Globus pallidus (tissue), 1 donor: ENCODE results near the gene MED9.

ENCODE experiments used
- DNase-seq: peaks from one replicate; pipeline ENCODE4 v3.0.0-alpha.2; 2015; ENCODE audit warnings: low spot score

The MED9 gene

DNA sequence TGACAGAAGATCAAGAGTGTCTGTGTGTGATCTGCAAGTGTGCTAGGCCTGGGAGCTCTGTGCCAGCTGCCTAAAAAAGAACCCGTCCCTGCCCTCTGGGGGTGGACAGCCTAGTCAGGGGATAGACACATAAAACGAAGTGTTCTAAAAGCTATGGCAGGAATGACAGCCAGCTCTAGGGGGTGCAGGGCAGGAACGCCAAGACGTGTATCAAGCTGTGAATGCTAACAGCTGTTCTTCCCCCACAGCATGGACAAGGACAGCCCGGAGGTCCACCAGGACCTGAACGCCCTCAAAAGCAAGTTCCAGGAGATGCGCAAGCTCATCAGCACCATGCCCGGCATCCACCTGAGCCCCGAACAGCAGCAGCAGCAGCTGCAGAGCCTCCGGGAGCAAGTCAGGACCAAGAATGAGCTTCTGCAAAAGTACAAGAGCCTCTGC, 14.3 kb downstream of the MED9 start:
- DNase-seq = no peak

DNA sequence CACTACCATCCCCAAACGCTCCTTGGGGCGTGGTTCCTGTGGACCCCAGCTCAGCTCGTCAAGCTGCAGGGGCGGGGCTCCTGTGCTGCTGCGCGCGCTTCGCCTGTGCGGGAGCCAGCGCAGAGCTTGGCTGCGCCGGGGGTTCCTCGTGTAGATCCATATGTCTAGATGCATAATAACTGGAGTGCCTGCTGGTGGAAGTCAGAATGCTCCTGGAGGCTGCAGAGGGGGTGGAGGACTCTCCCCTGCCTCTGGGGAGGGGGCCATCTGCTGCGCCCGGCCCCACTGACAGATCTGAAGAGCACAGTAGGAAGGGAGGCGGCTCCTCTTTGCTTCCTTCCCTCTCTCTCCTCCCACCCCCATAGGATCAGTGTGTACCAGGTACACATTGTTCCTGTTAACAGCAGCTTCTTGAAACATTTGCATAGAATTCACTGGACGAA, 14.8 kb downstream of the MED9 start:
- no peak for DNase-seq

DNA sequence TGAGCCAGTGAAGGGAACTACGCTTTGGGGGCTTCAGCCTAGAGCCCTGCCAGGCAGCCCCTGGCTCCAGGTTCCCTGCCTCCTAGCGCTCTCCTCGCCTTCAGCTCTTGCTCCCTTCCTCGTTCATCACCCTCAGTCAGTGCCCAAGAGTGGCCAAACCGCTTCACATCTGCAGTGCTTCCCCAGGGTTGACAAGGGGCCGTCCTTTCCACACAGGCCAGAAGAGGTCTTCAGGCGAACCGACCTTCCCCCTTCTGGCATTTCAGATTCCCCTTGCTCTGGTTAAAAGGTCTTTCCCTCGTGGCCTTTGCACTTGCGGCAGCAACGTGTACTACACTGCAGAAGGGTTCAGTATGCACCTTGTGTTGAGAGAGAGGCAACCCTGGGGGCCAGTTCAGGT, 15.3 kb downstream of the MED9 start:
- no peak for DNase-seq

DNA sequence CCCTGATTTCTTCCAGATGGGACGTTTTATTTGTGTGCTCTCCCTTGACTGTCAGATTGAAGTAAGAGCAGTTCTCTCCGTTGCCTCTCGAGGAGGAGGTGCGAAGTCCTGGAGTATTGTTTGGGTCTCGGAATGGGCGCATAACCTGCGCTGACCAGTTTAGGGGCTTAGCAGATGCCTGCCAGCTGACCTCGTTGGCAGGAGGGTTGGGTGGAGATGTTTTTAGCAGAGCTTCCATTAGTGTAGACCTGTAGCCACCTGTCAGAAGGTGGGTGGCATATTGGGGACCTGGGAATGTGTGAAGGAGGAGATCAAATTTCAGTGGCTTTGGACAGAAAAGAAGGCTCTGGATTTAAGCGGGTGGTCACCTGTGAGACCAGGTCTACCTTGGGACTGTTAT, 15.8 kb downstream of the MED9 start:
- no peak for DNase-seq

DNA sequence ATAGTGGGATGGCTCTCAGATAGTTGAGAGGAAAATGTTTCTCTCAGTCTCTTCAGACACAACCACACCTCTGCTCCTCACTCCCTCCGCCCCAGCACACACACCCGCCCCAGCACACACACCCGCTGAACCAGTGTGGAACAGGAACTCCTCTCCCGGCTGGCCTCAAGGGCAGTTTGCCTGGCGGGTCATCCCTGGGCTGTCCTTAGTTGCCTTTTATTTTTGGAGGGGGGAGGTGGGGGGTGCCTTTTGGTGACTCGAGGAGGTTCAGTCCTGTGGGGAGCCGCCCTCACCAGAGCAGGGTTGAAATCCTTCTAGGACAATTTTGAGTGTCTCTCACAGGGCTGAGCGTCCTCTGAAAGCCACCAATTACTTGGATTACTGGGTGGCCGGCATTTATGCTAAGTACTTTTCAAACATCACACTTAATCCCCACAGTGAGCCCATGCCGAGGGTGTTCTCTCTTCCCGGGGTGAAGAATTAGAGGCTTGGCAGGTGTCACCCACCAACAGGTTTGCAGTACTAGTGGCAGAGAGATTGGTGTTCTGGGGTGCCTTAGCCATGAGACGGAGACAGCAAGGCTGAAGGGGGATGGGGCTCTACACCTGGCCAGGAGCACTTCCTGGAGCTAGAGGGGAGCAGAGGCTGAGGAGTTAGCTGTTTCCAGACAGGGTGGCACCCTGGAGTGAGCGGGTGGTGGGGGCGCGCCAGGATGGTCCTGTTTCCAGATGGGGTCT, 16.6 kb downstream of the MED9 start:
- DNase-seq = no peak

DNA sequence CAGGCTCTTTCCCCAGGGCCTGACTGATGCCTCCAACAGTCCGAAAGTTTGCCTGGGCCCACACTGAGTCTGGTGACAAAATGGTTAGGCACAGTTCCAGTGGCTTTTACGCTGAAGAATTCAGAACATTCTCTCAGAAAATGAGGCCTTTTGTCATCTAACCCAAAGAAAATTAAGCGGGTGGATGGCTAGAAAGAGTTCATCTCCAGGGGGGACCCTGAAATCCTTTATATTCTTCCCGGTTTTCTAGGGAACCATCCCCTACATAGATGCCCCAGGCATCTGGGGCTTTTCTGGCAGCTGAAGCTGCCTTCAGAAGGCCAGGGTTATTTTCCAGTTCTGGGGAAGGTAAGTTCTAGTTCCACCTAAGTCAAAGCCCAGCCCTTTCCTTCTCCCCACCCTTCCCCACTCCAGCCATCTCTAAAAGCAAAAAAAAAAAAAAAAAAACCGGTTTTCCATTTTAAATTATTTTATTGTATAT, 17.2 kb downstream of the MED9 start:
- DNase-seq = peak; percentile 22

DNA sequence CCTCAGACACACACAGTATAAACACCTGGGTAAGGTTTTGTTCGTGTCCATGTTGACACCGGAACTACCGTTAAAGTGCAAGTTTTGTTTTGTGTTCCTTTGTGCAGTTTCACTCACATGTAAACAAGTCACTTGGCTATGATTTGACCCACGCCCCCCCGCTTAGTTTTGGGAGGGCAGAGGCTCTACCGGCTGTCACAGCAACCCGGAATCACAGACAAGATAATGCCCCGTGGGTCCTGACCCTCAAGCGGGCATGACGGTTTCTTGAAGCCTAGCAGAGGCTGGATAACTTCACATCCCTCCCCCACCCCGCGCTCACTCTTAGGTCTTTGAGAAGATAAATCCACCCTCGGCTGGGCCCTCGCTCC, 17.7 kb downstream of the MED9 start:
- peak; percentile 29 for DNase-seq

DNA sequence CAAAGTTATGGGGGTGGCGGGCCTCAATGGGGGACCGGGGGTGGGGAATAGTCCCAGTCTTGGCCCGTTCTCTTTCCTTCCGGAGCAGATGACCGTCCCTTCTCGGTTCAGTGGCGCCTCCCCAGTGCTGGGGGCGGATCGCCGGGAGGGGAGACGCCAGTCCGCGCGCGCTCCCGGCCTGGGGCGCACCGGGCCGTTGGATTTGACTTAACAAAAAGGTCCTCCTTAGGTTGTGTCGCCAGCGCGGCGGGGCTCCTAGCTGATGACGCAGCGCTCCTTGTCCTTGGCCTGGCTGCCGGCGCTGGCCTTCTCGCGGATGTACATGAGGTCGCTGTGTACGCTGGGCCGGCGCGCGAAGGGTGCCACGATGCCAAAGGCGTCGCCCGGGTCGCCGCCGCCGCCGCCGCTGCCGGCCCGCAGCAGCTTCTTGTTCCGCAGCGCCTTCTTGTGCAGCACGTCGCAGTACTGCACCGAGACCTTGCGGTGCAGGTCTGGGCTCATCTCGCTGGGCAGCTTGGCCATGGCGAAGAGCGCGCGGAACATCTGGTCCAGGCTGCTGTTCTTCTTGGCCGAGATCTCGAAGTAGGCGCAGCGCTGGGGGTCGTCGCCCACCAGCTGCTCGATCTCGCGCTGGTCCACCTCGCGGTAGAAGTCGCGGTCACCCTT, 18.2 kb downstream of the MED9 start:
- DNase-seq = peak; percentile 22

DNA sequence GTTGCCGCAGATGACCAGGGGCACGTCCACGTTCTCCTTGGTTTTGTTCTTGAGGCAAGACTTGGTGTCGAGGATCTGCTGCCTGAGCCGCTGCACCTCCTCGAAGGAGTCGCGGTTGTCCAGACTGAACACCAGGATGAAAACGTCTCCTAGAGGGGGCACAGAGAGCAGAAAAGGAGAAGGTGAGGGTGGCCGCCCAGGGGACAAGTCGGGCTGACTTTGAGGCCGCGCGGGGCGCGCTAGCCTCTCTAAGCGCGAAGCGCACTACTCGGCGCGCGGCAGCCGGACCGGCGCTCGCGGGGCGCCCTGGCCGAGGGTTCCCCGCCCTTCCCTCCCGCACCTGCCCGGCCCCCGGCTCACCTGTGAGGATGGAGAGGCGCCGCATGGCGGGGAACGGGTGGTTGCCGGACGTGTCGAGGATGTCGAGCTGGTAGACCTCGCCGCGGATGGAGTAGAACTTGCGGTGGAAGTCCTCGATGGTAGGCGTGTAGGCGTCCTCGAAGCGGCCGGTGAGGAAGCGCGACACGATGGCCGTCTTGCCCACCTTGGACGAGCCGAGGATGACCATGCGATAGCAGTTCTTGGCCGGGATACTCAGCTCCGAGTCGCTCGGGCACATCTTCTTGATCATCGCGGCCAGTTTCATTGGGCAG, 18.9 kb downstream of the MED9 start:
- DNase-seq = no peak

DNA sequence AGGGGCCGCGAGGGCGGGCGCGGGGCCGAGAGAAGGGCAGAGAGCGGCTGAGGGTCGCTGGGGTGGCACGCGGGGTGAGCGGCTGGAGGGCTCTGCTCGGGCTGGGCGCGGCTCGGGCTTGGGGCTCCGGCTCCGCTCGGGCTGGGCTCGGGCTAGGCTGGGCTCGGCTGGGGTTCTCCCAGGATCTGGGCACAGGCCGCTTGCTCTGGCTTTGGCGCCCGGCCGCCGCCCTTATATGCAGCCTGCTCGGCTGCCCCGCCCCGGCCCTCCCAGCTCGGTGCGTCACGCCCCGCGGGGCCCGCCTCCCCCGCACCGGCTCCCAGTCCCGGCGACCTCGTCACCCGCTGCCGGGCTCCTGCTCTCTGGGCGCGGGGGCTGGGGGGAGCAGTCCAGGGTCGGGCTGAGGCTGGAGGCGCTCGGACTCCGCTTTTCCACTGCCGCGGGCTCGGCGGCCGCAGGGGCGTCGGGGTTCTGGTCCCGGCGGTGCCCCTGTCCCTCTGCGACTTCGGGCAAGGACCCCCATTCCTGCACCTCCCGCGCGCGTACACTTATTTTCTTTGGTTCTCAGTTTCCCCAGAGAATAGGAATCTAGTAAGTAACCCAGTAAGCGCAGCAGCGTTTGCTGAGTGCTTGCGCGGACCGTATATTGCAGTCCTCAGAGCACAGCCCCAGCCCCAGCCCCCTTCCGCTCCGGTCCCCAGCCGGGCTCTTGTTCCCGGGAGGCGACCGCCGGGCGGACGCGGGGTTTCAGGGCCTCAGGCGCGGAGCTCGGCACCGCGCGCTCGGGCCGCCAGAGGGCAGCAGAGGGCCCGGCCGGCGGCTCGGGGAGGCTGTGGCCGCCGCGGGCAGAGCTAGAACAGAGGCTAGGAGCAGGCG, 19.6 kb downstream of the MED9 start, which contains the start of gene RASD1:
TSS of gene RASD1 (minus strand) at position 207 of the 876 bp plus-strand sequence. CDS start 214 bp downstream, outside the sequence.
- peak; percentile 86 for DNase-seq

DNA sequence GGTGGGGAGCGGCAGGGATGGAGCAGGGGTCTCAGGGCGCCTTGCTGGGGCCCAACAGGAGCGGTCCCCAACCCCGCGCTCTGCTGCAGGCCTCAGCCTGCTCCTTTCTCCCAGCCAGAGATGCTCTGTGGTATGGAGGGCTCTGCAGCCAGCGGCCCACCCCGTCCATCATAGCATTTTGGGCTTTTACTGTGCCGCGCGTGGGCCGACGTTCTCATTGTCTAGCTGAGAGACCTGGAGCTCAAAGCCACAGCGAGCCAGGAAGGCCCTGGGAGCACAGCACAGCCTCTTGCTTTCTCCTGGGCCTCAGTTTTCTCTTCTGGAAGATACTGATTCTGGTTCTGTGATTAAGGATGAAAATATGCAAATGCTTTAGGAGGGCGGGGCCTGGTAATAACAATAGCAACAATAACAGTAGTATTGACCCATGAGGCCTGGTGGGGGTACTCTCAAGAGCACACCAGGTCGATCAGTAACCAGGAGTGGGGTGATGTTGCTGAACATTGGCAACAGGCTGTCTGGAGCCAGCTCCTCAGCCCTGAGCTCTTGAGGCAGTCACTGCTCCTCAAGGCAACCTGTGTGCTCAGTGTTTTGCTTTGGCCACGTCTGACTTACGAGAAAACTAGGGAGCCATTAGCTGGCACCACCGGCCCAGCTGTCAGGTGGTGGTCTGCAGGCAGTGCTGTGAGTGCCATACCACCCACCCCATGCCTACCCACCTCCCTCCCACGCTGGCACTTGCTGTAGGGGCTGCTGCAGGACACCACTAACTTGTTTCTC, 20.5 kb downstream of the MED9 start:
- no peak for DNase-seq

DNA sequence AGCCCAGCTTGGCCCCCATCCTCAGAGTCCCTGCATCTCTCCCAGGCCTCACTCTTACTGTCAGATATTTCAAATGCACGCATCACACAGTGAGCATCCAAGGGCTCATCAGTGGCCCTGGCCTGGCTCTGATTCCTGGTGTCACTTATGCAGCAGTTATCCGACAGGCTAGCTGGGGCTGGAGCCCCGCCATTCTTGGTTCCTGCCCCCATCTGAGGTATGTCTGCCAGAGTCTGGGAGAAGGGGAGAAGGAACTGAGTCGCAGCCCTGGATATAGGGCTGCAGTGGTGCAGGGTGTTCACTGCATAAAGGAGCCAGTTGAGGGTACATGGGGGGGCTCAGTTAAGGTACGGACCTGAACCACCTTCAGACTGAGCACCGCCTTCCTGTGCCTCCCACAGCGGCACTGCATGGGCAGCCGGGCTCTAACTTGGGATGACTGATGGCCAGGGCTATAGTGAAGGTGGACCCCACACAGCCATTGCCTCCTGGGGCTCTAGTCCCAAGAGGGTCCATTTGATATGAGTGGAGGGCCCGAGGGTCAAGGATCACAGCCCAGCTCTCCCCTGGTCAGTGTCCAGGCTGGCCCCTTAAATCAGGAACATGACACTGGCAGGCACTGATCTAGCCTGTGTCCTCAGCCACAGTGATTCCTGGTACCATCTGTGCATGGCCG, 21.2 kb downstream of the MED9 start:
- DNase-seq = no peak

DNA sequence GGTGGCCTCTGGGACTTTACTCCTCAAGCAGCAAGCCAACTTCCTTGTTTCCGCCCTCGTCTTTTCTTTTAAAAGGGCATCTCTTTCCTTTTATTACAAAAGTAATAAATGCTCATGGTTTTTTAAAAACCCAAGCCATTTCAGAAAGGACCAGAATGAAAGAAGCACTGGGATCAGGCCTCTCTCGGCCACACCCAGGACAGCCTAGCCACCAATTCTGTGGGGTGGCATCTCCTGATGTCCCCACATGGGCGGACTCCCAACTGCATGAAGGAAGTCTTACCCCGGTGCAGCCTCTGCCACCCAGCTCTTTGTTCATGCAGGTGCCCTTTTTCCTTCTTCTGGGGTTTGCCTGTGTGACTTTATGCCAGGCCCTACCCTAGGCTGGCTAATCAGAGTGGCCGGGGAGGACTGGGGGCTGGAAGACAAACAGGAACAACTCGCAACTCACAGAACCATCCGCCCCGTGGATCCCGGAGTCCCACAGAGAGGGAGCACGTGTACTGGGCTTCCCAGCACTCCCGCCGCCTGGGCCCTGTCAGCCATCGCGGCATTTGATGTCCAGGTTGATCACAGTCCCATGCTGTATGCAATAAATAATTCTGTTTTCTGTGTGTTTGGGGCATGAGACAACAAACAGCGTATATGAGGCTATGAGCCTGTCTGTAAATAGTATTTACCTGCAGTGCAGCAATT, 22.0 kb downstream of the MED9 start:
- no peak for DNase-seq

DNA sequence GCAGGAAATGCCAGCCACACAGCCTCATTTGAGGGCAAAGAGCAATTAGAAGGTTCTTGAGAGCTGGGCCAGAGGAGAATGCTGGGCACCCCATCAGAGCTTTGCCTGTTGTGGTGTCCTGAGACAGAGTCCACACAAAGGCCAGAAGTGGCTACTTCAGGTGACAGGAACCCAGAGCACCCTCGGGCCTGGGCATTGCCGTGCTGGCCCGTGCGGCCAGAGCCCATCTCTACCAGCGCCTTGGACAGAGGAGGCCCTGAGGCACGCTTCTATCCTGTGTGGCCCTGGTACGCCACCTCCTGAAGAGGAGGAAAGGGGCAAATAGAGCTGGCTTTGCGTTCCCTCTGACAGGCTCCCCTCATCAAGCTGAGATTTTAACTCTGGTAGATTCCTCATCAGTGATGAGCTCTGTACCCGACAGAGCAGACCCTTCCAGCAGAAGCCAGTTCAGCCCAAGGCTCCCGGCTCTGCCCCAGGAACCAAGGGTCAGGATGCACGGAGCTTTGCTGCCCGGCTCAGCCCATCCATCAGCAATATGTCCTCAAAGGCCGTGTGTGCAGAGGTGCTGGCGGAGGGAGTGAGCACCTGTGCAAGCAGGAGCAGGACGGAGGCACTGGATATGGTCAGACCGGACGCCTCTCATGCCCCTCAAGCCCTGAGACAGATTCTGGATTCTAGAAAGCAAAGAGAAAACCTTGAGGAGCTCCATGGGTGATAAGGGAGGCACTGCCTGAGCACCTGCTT, 22.8 kb downstream of the MED9 start:
- DNase-seq = no peak

DNA sequence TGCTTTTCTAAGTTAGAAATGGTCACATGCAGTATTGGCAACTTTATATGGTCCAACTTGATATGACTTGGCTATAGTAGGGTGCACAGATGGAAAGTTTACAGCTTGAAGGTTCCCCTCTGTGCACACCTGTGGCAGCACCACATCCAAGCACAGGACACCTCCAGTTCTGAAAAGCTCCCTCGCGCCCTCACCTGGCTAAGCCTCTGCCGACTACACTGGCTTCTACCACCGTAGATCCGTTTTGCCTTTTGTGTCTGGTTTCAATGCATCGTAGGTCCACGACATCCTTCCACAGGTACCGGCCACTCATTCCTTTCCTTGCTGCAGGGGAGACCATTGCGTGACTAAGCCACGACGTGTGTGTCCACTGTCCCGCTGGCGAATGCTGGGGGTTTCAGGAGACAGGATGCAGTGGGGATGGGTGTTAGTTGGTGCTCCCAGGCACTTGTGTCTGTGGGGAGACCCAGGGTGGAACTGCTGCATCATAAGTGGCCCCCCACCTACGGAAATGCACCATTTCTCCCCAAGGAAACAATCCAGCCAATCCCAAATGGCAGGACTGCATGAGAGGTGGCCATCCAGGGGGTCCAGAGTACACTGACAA, 24.3 kb downstream of the MED9 start:
- DNase-seq = no peak

DNA sequence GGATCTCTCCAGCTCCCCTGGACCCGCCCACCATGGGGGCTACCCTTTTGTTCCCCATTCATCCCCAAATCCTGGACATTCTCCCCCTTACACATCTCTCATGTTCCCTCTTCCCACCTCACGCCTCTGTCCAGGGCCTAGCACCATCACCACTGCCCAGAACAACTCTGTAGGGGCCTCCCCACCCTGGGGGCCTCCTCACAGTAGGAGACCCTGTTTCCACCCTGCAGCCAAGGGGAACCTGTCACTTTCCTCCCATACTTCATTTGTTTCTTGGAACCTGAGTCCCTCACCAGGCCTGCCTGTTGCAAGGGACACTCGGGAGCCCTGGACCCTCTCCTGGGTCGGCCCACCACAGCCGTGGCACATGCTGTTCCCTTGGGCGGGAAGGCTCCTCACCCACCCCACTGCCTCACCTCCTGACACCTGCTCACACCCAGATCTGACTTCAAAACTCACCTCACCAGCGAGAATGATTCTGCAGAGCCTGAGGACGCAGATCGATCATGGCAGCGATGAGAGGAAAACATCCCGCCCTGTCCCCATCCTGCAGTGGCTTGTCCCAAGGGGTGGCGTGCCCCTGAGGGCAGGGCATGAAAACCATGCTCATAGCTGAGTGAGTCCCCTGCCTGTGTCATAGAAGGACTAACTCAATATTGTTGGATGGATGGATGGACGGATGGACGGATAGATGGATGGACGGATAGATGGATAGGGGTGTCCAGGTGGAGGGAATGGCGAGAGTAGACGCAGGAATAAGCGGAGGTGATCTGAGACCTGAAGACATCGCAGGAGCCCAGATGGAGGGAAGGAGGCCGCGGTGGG, 26.2 kb downstream of the MED9 start:
- no peak for DNase-seq

DNA sequence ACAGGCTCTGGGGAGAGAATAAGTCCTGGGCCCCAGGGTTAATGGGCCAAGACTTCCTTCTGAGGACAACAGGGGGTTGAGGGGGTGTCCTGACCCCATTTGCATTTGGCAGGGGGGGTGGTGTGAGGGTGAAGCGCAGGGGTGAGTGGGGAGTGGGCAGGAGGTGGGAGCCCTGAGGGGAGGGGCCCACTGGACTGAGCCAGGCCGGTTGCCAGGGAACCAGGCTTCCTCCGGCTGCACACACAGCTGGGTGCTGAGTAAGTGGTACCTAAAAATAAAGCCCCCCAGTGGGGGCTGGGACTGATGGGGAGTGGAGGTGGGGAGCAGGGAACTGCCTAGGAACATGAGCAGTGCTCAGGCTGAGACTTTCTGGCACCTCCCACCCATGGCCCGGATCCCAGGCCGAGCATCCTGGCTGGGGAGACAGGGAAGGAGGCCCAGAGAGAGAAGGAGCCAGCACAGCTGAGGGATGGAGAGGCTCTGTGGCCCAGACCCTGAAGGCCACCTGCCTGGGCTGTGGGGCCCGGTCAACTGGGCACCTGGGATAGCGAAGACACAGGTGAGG, 26.8 kb downstream of the MED9 start:
- DNase-seq = peak; percentile 43
